OCI-LY7 (cell line): Measurements from ENCODE around the gene CEP83. TPM values are rescaled to one million over a fixed set of nuclear protein-coding genes. Genes with fewer than 3 reads are reported as not detected.
"Not testable (repeated sequence)": the region's sequence is repeated elsewhere in the genome, so short reads cannot be mapped to it uniquely, and the experiment has no call there.

ENCODE experiments used
- BruUV-seq: library from RNA; stranded (reverse); fragments of 400-500 nt; replicated peaks from 2 replicates; lab custom pipeline; 2021; lab: Mats Ljungman, UMichigan
- CTCF ChIA-PET: fragments of 300-600 bp; sonication (Branson Sonifier 250); formaldehyde crosslinking; loops from one replicate; lab custom pipeline; 2022; ENCODE audit warnings: antibody characterized with exemption; ENCODE audit not compliant: unreplicated experiment; lab: Charles Lee
- POLR2A ChIA-PET: fragments of 300-600 bp; sonication (Branson Sonifier 250); formaldehyde crosslinking; loops from one replicate; lab custom pipeline; 2022; ENCODE audit warnings: antibody characterized with exemption; lab: Charles Lee
- DNase-seq: peaks from one replicate; pipeline ENCODE4 v3.0.0-alpha.2; 2015; ENCODE audit warnings: low spot score
- H2AFZ ChIP-seq: fragments of 200-600 bp; sonication (generic), shearing (Covaris generic); 2 replicates; pipeline ENCODE4 v1.6.1; 2014; ENCODE audit warnings: mild to moderate bottlenecking, antibody characterized with exemption, low read length, moderate library complexity
- H3K27ac ChIP-seq: fragments of 200-600 bp; sonication (generic); 2 replicates; pipeline ENCODE4 v1.5.1; 2014; ENCODE audit warnings: mixed run types, low read depth, mild to moderate bottlenecking, moderate library complexity, low read length, inconsistent platforms; ENCODE audit not compliant: poor library complexity, severe bottlenecking
- H3K36me3 ChIP-seq: fragments of 200-600 bp; sonication (generic); 2 replicates; pipeline ENCODE4 v1.6.1; 2014; ENCODE audit warnings: mild to moderate bottlenecking, antibody characterized with exemption, low read length, moderate library complexity, mixed read lengths; ENCODE audit not compliant: insufficient read depth
- H3K4me1 ChIP-seq: fragments of 200-600 bp; sonication (generic); 2 replicates; pipeline ENCODE4 v1.5.1; 2014; ENCODE audit warnings: mild to moderate bottlenecking, low read length; ENCODE audit not compliant: insufficient read depth, poor library complexity, severe bottlenecking
- H3K4me2 ChIP-seq: fragments of 200-600 bp; sonication (generic); 2 replicates; pipeline ENCODE4 v1.6.1; 2014; ENCODE audit warnings: mild to moderate bottlenecking, low read length
- H3K4me3 ChIP-seq: fragments of 200-600 bp; sonication (generic); 2 replicates; pipeline ENCODE4 v1.5.1; 2014; ENCODE audit warnings: mild to moderate bottlenecking, low read depth, low read length; ENCODE audit not compliant: poor library complexity, severe bottlenecking
- H3K79me2 ChIP-seq: fragments of 200-600 bp; sonication (generic); 2 replicates; pipeline ENCODE4 v1.6.1; 2016; ENCODE audit warnings: low read depth, mild to moderate bottlenecking, low read length, moderate library complexity, mixed read lengths; ENCODE audit not compliant: insufficient read depth
- H3K9me2 ChIP-seq: fragments of 200-600 bp; sonication (generic); 2 replicates; pipeline ENCODE4 v1.6.1; 2016; ENCODE audit warnings: mild to moderate bottlenecking, low read length, mixed read lengths; ENCODE audit not compliant: insufficient read depth
- H3K9me3 ChIP-seq: fragments of 200-600 bp; sonication (generic); 2 replicates; pipeline ENCODE4 v1.6.1; 2014; ENCODE audit warnings: mild to moderate bottlenecking, mixed run types, low read length, mixed read lengths
- H4K20me1 ChIP-seq: fragments of 200-600 bp; sonication (generic); 2 replicates; pipeline ENCODE4 v1.6.1; 2014; ENCODE audit warnings: mild to moderate bottlenecking, antibody characterized with exemption, low read length, moderate library complexity, mixed read lengths; ENCODE audit not compliant: insufficient read depth
- CTCF ChIP-seq: fragments of 200-600 bp; sonication (generic); conservative IDR thresholded peaks from 2 replicates; pipeline ENCODE4 v1.5.1; 2014; ENCODE audit warnings: mild to moderate bottlenecking, antibody characterized with exemption, low read length, moderate library complexity, mixed read lengths
- EZH2phosphoT487 ChIP-seq: fragments of 200-600 bp; sonication (generic); IDR thresholded peaks from 2 replicates; pipeline ENCODE4 v1.6.1; 2018; ENCODE audit warnings: low read depth, borderline replicate concordance, mild to moderate bottlenecking, mixed run types, antibody characterized with exemption, low read length, moderate library complexity, mixed read lengths
- intact Hi-C: fragments of 100-400 bp; cut with micrococcal nuclease; formaldehyde crosslinking; loops from one replicate; pipeline ENCODE4 v1.10.0; 2022; ENCODE audit not compliant: unreplicated experiment
- total RNA-seq, 2 experiments: library from RNA; depleted of rRNA in 1 of 2; stranded (reverse); fragments of >200 nt in 1 of 2; shearing (Covaris generic) in 1 of 2; gene quantifications; 2 replicates each; pipeline ENCODE4 v1.2.3, GENCODE V29; 2014 to 2022

Gene CEP83
- total RNA-seq, 2 experiments from 2014 or later, result 29.7 to 35.2 TPM

- H3K9me3 ChIP-seq, result peaks cover 23% of the 10 kb centered on the region; the same call in 1 of the 2 replicates
- no peaks in the 10 kb centered on the region for H3K9me2 ChIP-seq
- H4K20me1 ChIP-seq, result no peaks in the 10 kb centered on the region
- intact Hi-C loops, result no loop called here
- no peak overlapping the region for H2AFZ ChIP-seq
- TF ChIP-seq CTCF (no peak), EZH2phosphoT487 (no peak)
- BruUV-seq, result no TSS peak
- no peaks in the 10 kb centered on the region for H3K79me2 ChIP-seq
- H3K27ac ChIP-seq, result no peak overlapping the region
- H3K4me3 ChIP-seq, result no peak overlapping the region
- POLR2A ChIA-PET, result no interaction called here
- no peak for DNase-seq
- peaks cover 60% of the 10 kb centered on the region for H3K36me3 ChIP-seq
- no peak overlapping the region for H3K4me2 ChIP-seq
- CTCF ChIA-PET, result no interaction called here
- H3K4me1 ChIP-seq, result peaks cover 10% of the 10 kb centered on the region
These were observed 137.3 kb downstream of the CEP83 start for GRCh38 chr12:94322346-94322745.

GRCh38 chr12:94320109-94320508 is 139.6 kb downstream of the CEP83 start:
- H3K4me2 ChIP-seq, result no peak overlapping the region
- H3K27ac ChIP-seq, result no peak overlapping the region
- POLR2A ChIA-PET, result interaction anchor here (0.5 to 0.6 kb wide), 2 partner anchors 18 to 242 kb away, joined by 3 to 6 read pairs; no protein-coding TSS in a partner anchor
- TF ChIP-seq CTCF (no peak), EZH2phosphoT487 (no peak)
- BruUV-seq, result no TSS peak
- H3K36me3 ChIP-seq, result peaks cover 41% of the 10 kb centered on the region
- H3K4me1 ChIP-seq, result peaks cover 10% of the 10 kb centered on the region
- CTCF ChIA-PET, result no interaction called here
- H2AFZ ChIP-seq, result no peak overlapping the region
- DNase-seq, result no peak
- H3K9me3 ChIP-seq, result peaks cover 23% of the 10 kb centered on the region; the same call in 1 of the 2 replicates
- intact Hi-C loops, result no loop called here
- H3K79me2 ChIP-seq, result no peaks in the 10 kb centered on the region
- no peak overlapping the region for H3K4me3 ChIP-seq
- no peaks in the 10 kb centered on the region for H4K20me1 ChIP-seq
- H3K9me2 ChIP-seq, result no peaks in the 10 kb centered on the region

- Histone ChIP-seq H3K4me3 (no peak overlapping the region), H3K9me2 (no peaks in the 10 kb centered on the region), H3K79me2 (no peaks in the 10 kb centered on the region), H3K36me3 (peaks cover 31% of the 10 kb centered on the region), H3K4me2 (no peak overlapping the region), H3K9me3 (peaks cover 23% of the 10 kb centered on the region; the same call in 1 of the 2 replicates), H4K20me1 (no peaks in the 10 kb centered on the region), H3K27ac (no peak overlapping the region), H3K4me1 (peaks cover 10% of the 10 kb centered on the region), H2AFZ (no peak overlapping the region)
- intact Hi-C loops, result no loop called here
- peak; percentile 25 for DNase-seq
- ChIA-PET POLR2A (no interaction called here), CTCF (no interaction called here)
- TF ChIP-seq EZH2phosphoT487 (no peak), CTCF (no peak)
- no TSS peak for BruUV-seq
These were observed 141.5 kb downstream of the CEP83 start for GRCh38 chr12:94318181-94318580.

GRCh38 chr12:94316600-94316999 is 143.1 kb downstream of the CEP83 start:
- H3K27ac ChIP-seq, H4K20me1 ChIP-seq, CTCF ChIA-PET, DNase-seq, H3K9me2 ChIP-seq, H3K79me2 ChIP-seq, H3K4me3 ChIP-seq, BruUV-seq, H2AFZ ChIP-seq, H3K4me2 ChIP-seq, H3K4me1 ChIP-seq, intact Hi-C loops: not testable (repeated sequence)
- POLR2A ChIA-PET, result interaction anchor here (1.3 to 1.8 kb wide), 2 partner anchors 11 to 20 kb away, joined by 3 read pairs; no protein-coding TSS in a partner anchor
- H3K9me3 ChIP-seq, result peaks cover 23% of the 10 kb centered on the region; the same call in 1 of the 2 replicates
- H3K36me3 ChIP-seq, result peaks cover 25% of the 10 kb centered on the region
